Left ventricle myocardium superior (tissue), 1 donor: ENCODE measurements around the gene KCNIP1. TPM values are rescaled to one million over a fixed set of nuclear protein-coding genes. Genes with fewer than 3 reads are reported as not detected.
A peak's percentile ranks its signal among the peaks of the same experiment; 100 is the strongest.
"Not testable (repeated sequence)": the region's sequence is repeated elsewhere in the genome, so short reads cannot be mapped to it uniquely, and the experiment has no call there.

Experiments used
- ATAC-seq: fragments of 200-7000 bp; cut with Tn5 transposase; one replicate; pipeline ENCODE4 v1.9.1; 2020; ENCODE audit warnings: mild to moderate bottlenecking, moderate library complexity
- DNase-seq: peaks from one replicate; pipeline ENCODE4 v3.0.0-alpha.2; 2020
- intact Hi-C: fragments of 100-400 bp; cut with micrococcal nuclease; formaldehyde crosslinking; loops from one replicate; pipeline ENCODE4 v1.11.0; 2022
- total RNA-seq: library from RNA; stranded (reverse); fragmentation: NEBNext Ultra II Directional; extraction: Animal tissue kit (Norgen Biotek cat#: 25700); gene quantifications from one replicate; pipeline ENCODE4 v1.2.1, GENCODE V29; 2021
- donor health status: DM: no; HTN: yes; CAD: no; lungs with severe emphysema.

KCNIP1 gene
- total RNA-seq, 1 donor from 2014 or later, result 0.20 TPM

DNA sequence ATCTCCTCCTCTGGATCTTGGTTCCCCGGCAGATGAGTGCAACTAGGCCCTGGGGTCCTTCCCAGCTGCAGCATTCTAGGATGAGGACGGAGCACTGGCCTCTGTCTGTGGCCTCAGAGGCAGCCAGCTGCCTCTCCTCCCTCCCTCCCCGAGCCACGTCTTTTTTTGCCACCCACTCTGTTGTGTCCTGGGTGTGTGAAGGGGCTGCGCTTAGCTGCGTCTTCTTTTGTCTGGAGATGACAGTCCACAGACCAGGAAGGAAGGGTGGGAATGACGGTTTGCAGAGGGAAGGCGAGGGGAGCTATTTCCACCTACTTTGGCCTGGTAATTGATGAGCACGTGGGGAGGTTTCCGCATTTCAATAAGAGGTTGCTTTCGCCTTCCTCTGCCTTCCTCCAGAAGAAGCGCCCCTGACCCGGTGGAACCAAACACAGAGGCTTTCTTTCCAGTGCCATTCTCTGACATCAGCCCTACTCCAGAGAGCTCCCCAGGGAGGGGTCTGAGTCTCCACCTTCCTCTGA is 245.2 kb downstream of the KCNIP1 start:
- DNase-seq (no peak), ATAC-seq (no peak)
- intact Hi-C loops, result no loop called here

DNA sequence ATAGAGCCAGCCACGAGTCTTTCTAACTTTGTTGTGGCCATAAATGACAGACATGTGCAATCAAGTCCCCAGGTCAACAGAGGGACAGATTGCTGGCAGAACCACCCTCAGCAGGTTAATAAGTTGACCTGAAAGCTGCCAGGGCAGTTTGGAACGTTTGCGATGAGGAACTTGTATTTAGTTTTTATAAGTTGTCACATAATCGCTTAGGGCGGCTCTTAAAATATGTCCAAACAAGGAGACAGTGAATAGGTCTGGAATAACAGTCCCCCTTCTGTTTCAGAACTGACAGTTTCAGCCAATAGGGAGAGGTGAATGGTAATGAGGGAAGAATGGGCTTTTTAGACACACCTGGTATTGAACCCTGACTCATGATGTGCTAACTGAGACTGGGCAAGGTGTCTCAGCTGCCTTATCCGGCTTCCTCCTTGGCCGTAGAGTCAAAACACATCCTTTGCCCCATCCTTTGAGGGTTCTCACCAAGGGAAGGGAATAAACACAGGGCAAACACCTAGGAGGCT is 246.2 kb downstream of the KCNIP1 start:
- no peak for ATAC-seq

DNA sequence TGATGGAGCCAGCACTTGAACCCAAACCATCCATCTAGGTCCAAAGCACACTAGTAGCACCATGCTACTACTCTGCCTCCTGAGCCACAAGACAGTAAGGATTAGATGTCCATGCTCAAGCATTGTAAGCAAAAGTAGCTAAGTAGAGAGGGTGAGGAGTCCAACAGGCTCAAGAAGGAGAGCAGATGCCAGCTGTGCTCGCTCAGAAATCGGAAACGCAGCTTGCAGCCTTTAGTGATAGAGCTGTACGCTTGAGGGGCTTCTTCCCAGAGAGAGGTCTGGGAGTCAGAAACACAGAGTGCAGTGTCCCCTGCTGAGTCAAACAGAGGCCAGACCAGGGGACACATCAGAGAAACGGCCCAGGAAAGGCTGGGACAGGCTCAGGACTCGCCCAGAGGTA is 247.0 kb downstream of the KCNIP1 start:
- no peak for ATAC-seq
- intact Hi-C loops, result no loop called here
- DNase-seq, result no peak

More for the DNA sequence above, 246.2 kb downstream of the KCNIP1 start:
- DNase-seq, result no peak
- intact Hi-C loops, result no loop called here

DNA sequence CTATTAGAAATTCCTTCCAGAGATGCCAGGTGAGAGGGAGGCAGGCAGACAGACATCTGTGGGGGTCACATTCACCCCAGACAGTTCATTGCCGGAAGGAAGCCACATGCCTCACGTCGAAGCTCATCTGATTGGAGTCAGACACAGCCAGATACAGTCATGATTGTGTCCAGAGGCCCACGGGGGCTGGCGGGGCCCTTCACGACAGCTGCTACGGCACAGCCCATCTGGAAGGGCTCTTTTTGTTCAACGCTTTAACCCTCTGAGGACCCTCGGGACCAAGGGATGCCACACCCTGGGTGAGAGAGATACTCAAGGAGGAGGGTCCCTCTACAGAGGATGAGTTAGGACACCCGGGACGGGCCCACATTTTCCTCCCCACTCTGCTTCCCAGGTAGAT is 247.8 kb downstream of the KCNIP1 start:
- intact Hi-C loops, result no loop called here
- ATAC-seq (no peak), DNase-seq (no peak)

DNA sequence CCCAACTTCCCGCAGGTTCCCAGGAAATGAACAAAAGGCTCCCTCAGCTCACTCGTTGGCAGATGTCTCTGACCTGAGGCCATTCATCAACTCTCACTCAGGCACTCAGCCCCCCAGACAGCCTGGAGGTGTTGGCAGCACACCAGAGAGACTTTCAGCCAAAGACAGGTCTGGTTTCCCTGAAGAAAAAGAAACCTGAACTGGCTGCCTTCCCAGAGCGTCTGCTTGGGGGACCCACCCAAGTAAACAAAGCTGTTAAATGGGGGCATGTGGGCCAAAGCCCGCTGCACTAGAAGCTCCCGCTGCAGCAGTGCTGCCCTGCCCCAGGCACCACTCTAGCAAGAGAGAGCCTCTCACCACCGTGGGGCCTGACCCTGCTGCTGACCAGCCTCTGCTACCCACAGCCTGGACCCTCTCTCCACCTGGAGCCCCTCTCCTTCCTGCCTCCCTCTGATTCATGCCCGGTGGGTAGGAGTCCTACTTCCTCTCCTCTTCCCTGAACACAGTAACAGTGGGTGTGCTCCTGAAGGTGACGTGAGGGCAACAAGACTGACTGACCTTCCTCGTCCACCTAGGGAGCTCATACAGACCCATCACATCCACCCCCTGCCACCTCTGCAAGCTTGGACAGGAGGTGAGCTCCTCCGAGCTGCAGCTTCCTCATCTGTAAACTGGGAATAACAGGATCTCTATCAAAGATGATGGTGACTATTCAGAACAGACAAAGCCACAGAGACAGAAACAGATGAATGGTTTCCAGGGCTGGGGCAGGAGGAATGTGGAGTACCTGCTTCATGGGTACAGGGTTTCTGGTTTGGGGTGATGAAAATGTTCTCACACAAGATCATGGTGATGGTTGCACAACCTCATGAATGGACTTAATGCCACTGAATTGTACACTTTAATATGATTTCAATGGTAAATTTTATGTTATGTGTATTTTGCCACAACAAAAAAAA is 248.7 kb downstream of the KCNIP1 start:
- intact Hi-C loops, result no loop called here
- ATAC-seq (peak; percentile 9), DNase-seq (peak; percentile 48)

DNA sequence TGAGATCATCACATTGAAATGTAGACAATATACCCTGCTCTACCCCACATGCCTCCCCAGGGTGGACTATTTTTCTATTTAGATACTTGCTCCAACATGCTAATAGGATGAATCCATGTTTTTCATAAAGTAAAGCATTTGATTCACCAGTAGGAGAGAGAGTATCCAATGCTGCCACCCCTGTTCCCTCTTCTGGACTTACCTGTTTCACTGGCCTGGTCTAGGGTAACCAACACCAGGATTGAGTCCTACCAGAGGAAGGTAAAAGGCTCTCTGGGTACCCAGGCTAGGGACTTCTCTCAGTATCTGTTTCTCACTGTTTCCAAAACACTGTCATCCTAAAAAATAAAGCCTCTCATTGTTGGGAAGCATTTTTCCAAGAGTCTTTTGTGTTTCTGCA is 249.5 kb downstream of the KCNIP1 start:
- ATAC-seq, result no peak
- intact Hi-C loops, result no loop called here
- no peak for DNase-seq

DNA sequence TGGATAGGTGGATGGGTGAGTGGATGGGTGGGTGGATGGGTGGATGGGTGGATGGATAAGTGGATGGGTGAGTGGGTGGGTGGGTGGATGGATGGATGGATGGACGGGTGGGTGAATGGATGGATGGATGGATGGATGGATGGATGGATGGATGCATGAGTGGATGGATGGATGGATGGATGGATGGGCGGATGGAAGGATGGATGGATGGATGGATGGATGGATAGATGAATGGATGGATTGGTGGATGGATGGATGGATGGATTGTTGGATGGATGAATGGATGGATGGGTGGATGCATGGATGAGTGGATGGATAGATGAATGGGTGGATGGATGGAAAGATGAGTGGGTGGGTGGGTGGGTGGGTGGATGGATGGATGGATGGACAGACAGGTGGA is 250.7 kb downstream of the KCNIP1 start:
- intact Hi-C loops, ATAC-seq, DNase-seq: not testable (repeated sequence)

DNA sequence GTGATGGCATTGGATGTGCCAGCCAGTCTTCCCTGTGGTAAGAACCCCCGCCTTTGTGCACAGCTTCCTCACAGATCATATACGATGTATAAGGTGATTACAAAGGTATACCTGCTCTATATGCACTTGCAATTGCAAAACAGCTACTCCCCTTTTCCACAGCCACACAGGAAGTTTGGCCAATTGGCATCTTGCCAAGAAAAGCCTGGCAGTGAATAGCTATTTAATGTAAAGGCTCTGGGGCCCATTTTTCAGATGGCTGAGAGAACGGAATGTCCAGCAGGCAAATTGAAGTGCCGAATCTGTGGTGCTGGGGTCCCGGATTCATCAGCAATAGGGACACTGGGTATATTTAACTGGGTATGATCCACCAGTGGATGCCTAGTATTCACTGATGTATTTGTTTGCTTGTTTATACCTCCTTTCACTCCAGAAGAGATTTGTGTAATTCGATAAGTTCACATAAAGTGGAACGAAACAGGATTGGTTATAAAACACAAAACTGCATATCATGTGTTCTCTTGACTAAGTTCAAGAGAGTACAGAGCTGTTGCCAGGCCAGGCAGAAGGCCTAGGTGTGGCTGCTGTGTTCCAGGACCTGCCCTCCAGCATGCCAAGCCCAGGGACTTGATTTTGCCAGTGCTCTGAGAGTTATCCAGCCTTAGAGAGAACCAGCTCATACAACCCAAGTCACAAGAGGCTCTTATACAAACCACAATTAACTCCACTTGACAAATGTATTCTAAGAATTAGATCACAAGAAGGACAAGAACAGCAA is 252.0 kb downstream of the KCNIP1 start:
- ATAC-seq (peak; percentile 94), DNase-seq (peak; percentile 85)
- intact Hi-C loops, result no loop called here

DNA sequence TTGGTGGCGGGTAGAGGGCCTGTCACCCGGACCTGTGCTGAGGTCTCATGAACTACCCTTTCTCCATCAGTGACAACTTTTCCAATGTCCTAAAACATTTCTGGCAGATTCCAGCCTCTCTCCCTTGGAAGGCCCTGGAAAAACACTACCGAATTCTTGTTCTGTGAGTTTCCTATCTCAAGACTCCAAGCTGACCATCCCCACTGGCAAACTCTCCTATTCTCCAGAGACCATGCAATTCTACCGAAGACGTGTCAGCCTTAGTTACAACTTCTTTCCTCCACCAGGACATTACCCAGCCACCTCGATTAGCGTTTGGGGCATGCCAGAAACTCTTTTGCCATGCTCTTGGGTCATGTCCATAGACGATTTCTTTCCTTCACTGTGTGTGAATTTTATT is 252.9 kb downstream of the KCNIP1 start:
- intact Hi-C loops, result no loop called here
- ATAC-seq (no peak), DNase-seq (no peak)

DNA sequence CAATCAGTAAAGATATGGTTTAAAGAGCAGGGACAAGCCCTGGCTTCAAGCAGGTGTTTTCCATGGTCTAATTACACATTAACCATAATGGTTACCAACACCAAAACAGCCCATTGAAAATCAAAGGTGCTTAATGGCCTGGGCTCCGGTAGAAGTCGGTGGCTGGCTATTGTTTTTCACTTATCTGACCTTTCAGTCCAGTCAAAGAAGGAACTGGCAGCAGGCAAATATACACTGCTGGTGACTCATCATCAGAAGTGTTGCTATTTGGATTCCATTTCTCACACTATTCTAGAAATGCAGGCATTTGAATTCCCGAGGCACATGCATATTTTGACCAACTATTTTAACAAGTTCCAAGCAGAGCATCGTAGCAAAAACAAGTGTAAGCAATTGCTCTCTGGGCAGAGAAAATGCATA is 253.4 kb downstream of the KCNIP1 start:
- intact Hi-C loops, result no loop called here
- ATAC-seq, result peak; percentile 84
- no peak for DNase-seq

DNA sequence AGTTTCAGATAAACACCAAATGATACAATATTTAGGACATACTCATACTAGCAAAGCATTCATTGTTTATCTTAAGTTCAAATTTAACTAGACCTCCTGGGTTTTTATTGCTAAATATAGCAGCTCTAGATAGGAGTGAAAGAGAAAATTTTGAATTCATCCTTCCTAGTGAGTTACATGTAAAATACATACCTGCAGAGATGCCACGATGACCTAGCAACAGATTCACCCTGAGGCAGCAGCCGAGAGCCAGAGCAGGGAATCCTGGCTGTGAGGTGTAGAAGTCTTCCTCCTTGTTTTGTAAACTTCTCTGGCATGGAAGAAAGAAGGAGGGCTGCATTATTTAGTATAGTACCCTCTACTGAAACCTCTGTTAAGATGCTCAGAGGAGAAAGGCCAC is 253.8 kb downstream of the KCNIP1 start:
- DNase-seq (no peak), ATAC-seq (no peak)
- intact Hi-C loops, result no loop called here

DNA sequence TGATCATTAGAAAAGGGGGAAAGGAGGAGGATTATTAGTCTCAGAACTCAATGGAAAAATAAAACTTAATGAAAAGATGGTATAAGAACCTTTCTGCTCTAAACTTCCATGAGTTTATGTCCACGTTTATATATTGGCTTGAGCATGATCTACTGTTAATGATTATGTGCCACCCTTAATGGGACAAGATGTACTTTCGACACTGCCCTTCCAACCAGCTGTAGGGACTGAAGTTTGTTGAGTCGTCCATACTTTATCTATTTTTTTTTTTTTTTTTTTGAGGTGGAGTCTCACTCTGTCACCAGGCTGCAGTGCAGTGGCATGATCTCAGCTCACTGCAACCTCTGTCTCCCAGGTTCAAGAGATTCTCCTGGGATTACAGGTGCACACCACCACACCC is 254.7 kb downstream of the KCNIP1 start:
- intact Hi-C loops, result no loop called here
- no peak for ATAC-seq
- no peak for DNase-seq

DNA sequence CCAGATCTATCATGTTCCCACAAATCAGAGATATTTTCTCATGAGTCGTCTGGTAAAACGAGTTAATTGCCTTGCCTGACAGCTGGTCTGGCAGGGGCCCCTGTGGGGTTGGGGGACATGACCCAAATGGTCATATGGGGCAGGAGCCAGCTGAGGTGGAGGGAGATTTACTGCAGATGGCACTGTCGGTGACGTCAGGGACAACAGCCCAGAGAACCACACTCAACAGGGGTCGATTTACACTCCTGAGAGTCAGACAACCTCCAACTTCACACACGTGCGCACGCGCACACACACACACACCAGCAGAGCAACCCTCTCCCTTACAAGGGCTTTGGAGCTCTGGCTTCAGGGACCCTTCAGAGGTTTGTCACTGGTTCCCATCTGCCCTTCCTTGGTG is 256.3 kb downstream of the KCNIP1 start:
- intact Hi-C loops, result no loop called here
- ATAC-seq, result no peak
- no peak for DNase-seq

DNA sequence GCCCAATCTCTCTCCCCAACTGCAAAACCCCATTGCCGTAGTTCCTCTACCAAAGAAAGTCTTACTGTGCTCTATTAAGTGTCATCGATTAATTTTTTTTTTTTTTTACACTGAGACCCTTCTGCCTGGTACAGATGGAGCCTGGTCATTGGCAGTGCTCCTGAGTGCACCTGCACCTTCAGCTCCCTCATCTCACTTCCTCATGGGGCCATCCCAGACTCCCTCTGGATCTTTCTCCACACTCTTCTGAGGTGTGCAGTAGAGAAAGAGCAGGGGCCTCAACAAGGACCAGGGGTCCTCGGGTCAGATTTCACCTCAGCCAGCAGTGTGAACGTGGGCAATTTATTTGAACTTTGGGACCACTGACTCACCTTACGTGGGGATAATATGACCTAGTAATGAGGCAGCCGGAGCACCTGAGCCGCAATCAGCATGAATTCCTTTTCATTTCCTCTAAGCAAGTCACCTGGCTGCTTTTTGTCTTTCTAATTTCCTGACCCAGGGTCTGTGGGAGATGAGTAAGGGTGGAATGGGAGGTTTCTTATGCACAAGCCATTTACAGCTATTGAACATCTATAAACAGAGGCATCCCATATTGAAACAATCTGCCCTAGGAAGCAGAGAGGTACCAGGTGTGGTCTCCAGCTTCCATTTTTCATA is 257.4 kb downstream of the KCNIP1 start:
- DNase-seq (no peak), ATAC-seq (no peak)
- intact Hi-C loops, result no loop called here

DNA sequence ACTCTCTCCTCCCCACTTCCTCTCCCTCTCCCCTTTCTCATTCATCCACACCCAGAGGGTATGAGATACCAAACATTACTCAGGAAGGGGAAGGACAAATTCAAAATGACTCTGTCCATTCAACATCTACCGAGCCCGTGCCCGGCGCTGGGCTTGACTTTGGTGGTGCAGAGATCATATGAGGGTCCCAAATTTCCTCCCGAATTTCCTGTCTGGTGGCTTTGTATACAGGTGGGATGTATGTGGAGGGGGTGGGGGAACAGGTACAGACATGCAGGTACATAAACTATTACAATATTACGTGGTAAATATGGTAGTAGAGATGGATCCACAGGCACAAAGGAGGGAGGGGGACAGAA is 257.9 kb downstream of the KCNIP1 start:
- no peak for DNase-seq
- ATAC-seq, result no peak
- intact Hi-C loops, result no loop called here

DNA sequence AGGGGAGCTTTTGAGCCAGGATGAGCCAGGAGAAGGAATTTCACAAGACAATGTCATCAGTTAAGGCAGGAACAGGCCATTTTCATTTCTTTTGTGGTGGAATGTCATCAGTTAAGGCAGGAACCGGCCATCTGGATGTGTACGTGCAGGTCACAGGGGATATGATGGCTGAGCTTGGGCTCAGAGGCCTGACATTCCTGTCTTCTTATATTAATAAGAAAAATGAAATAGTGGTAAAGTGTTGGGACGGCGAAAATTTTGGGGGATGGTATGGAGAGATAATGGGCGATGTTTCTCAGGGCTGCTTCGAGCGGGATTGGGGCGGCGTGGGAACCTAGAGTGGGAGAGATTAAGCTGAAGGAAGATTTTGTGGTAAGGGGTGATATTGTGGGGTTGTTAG is 258.5 kb downstream of the KCNIP1 start:
- DNase-seq, ATAC-seq, intact Hi-C loops: not testable (repeated sequence)

DNA sequence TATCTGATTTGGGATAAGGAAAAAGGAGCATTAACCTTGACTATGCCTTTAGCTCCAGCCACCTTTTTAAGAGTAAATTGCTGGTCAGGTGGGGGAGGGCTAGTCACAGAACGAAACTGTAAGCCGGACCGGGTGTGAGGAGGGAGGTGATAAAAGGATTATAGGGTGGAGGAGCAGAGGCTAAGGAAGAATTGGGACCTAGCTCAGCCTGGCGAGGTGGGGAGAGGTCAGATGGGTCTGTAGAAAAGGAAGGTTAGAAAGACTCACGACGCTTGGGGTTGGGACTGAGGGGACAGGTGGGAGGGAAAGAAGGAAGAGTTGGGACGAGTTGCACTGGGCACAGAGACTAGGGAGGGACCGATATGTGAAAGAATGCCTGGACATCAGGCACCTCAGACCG is 262.0 kb downstream of the KCNIP1 start:
- DNase-seq, result not testable (repeated sequence)

DNA sequence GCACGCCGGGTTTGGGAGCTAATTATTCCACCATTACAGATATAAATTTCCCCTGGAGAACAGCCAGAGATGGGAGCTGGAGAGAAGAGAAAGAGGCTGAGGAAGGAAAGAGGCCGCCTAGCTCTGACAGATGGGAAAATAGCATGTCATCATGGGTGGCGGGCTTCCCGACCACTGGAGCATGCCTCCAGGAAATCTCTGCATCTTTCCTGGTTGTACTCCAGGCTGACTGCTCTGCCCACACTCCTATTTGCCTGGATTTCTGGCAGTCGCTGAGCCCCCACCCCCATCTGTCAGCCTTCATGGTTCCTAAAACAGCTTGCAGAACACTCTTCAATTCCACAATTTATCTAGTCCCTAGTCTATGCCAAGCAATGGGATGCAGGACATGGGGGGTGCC is 265.4 kb downstream of the KCNIP1 start:
- no peak for DNase-seq
- no peak for ATAC-seq
- intact Hi-C loops, result no loop called here

More for the DNA sequence above, 262.0 kb downstream of the KCNIP1 start:
- ATAC-seq, intact Hi-C loops: not testable (repeated sequence)

DNA sequence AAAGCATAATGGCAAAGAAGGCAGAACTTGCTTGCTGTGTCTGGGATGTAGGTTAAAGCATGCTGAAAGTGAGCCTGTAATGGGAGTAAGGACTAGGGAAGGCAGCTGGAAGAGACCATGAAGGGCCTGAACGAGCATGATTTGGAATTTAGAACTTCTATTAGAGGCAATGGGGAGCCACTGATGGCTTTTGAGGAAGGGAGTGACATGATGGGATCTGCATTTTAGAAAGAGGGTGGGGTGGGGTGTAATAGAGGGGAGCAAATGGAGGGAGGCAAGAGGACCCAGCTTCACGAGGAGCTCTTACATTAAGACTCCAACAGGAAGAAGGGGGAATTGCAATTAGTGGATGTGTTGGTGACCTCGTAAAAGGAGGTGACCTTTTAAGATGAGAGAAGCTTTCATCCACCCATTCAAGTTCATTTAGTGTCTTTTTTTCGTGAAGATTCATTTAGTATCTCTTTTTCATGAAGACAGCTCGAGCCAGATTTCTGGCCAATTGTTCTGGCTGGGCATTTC is 266.1 kb downstream of the KCNIP1 start:
- intact Hi-C loops, result no loop called here
- ATAC-seq (no peak), DNase-seq (no peak)
